Stomach (tissue), 4 donors: ENCODE results near the gene MBP.

Experiments
- EP300 ChIP-seq: sonication (generic); formaldehyde crosslinking; IDR thresholded peaks from one replicate; pipeline ENCODE4 v1.6.1; 2017; ENCODE audit warnings: antibody characterized with exemption
- POLR2A ChIP-seq, 4 donors: fragments of 450-650 bp; IDR thresholded peaks; one replicate each; pipeline ENCODE4 v1.6.1; 2016; ENCODE audit warnings: antibody characterized with exemption in 4 of 4, control low read depth in 2 of 4, mild to moderate bottlenecking in 1 of 4, moderate library complexity in 1 of 4
- POLR2AphosphoS5 ChIP-seq, 3 donors: sonication (generic); formaldehyde crosslinking; IDR thresholded peaks; one replicate each; pipeline ENCODE4 v1.6.1; 2016; ENCODE audit warnings: antibody characterized with exemption in 3 of 3
- TF ChIP-seq, protein P1 (sequence below), 7 experiments: fragments of 450-650 bp in 4 of 7; fragments of 200-600 bp in 3 of 7; sonication (generic) in 3 of 7; IDR thresholded peaks; one replicate each; pipeline ENCODE4 v1.5.1; 2016 to 2019; ENCODE audit warnings: antibody characterized with exemption in 7 of 7, control low read depth in 2 of 7, mild to moderate bottlenecking in 1 of 7

DNA sequence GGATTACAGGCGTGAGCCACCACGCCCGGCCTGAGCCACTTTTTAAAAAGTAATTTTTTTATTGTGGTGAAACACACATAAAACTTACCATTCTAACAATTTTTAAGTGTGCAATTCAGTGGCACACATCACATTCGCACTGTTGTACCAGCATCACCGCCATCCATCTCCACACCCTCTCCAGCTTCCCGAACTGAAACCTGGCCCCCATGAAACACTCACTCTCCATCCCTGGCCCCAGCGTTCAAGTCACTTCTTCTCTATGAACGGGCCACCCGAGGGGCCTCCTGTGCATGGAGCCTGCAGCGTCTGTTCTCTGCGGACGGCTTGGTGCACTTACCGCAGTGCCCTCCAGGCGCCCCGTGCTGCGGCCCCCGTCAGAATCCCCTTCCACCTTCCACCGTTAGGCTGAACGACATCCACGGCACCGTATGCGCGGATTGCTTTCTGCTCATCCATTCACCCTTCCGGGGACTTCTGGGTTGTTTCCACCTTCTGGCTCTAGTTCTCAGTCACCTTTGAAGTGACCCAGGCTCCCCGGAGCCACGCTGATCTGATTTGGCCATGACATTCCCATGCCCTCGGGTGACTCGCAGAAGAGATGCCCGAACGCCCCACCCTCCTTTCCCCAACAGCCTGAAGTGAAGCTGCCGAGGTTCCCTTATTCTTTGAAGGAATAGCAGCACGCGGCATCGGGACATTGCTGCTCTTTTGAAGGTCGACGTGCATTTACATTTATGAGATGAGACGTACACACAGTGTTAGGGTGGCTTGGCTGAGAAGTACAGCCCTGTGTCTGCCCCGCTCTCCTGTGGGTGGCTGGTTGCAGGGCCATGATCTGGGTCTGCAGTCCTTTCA lies 134.4 kb downstream of the MBP start:
- TF ChIP-seq, protein P1, sequence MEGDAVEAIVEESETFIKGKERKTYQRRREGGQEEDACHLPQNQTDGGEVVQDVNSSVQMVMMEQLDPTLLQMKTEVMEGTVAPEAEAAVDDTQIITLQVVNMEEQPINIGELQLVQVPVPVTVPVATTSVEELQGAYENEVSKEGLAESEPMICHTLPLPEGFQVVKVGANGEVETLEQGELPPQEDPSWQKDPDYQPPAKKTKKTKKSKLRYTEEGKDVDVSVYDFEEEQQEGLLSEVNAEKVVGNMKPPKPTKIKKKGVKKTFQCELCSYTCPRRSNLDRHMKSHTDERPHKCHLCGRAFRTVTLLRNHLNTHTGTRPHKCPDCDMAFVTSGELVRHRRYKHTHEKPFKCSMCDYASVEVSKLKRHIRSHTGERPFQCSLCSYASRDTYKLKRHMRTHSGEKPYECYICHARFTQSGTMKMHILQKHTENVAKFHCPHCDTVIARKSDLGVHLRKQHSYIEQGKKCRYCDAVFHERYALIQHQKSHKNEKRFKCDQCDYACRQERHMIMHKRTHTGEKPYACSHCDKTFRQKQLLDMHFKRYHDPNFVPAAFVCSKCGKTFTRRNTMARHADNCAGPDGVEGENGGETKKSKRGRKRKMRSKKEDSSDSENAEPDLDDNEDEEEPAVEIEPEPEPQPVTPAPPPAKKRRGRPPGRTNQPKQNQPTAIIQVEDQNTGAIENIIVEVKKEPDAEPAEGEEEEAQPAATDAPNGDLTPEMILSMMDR (IDR thresholded peaks at IDR 0.05) = no peak
- TF ChIP-seq POLR2AphosphoS5 (IDR thresholded peaks at IDR 0.05) (no peak), POLR2A (IDR thresholded peaks at IDR 0.05) (no peak), EP300 (no peak)
